ENCODE data around the gene DOLK. TPM values are rescaled to one million over a fixed set of nuclear protein-coding genes. Genes with fewer than 3 reads are reported as not detected.

The DOLK gene
- total and polyA plus RNA-seq, 10 of the 15 experiments (the other 5 are each of a cell fraction or from before 2014, with no cell fraction given): 1.9 to 18.2 (median 9.1) TPM

GRCh38 chr9:128933731-128934130 lies 13.7 kb downstream of the DOLK start:
- ChIA-PET RAD21 (ENCODE audit: unreplicated experiment) (no interaction called here), SMC1A (ENCODE audit: uncharacterized antibody, unreplicated experiment) (no interaction called here), POLR2A (no interaction called here), CTCF (no interaction called here)
- Histone ChIP-seq H3K36me3 (ENCODE audit: control insufficient read depth in 2 of 2, insufficient read depth in 2 of 2, low read length in 1 of 2) (no peaks in the 10 kb centered on the region), H3K9ac (ENCODE audit: control insufficient read depth, insufficient read depth, low read length) (no peak overlapping the region), H3K27ac (ENCODE audit: control insufficient read depth, insufficient read depth) (no peak overlapping the region), H3K4me3 (no peak overlapping the region), H3K9me3 (replicated peaks; ENCODE audit: control insufficient read depth, insufficient read depth, low read length) (no peaks in the 10 kb centered on the region), H3K4me1 (ENCODE audit: control insufficient read depth, insufficient read depth, low read length) (no peaks in the 10 kb centered on the region), H3K27me3 (replicated peaks in 1 of 2; ENCODE audit: control insufficient read depth in 2 of 2, insufficient read depth in 2 of 2, low read length in 1 of 2) (no peaks in the 10 kb centered on the region), H3K4me2 (ENCODE audit: control insufficient read depth, insufficient read depth) (no peak overlapping the region), H4K20me1 (ENCODE audit: control insufficient read depth, insufficient read depth) (no peaks in the 10 kb centered on the region), H2AFZ (ENCODE audit: control insufficient read depth, low read depth, low read length) (no peak overlapping the region), H3K79me2 (ENCODE audit: control insufficient read depth, insufficient read depth, low read length) (no peaks in the 10 kb centered on the region)
- no peak for DNase-seq (ENCODE audit: low read depth, low spot score)
- no peak for ATAC-seq
- WGBS (ENCODE audit: insufficient coverage, insufficient replicate concordance, low lambda C conversion rate, missing lambda C conversion rate): 63% methylated on average over 5 of the region's 5 CpGs
- FAIRE-seq: no peak
- TF ChIP-seq MEF2B (IDR thresholded peaks at IDR 0.05; ENCODE audit: partially characterized antibody, poor library complexity, severe bottlenecking) (no peak), SMAD1 (IDR thresholded peaks at IDR 0.05; ENCODE audit: low read depth, partially characterized antibody) (no peak), ZZZ3 (IDR thresholded peaks at IDR 0.05; ENCODE audit: control insufficient read depth, insufficient read length, low read depth) (no peak), BCL11A (IDR thresholded peaks at IDR 0.05; ENCODE audit: low read depth, low read length) (no peak), MEF2A (IDR thresholded peaks at IDR 0.05; ENCODE audit: insufficient read depth, low read depth, low read length) (no peak), MYC (IDR thresholded peaks at IDR 0.05; ENCODE audit: insufficient read depth, insufficient read length, insufficient replicate concordance, low read length, severe bottlenecking) (no peak), ZNF384 (IDR thresholded peaks at IDR 0.05; ENCODE audit: borderline replicate concordance, low read depth, low read length) (no peak), IKZF2 (IDR thresholded peaks at IDR 0.05) (no peak), EGR1 (IDR thresholded peaks at IDR 0.05; ENCODE audit: borderline replicate concordance in 1 of 2, low read depth in 2 of 2, low read length in 2 of 2) (no peak), NR2C1 (IDR thresholded peaks at IDR 0.05) (no peak), SPI1 (IDR thresholded peaks at IDR 0.05; ENCODE audit: borderline replicate concordance, insufficient read depth, low read depth, low read length) (no peak), NR2C2 (IDR thresholded peaks at IDR 0.05; ENCODE audit: borderline replicate concordance, control insufficient read depth, insufficient read length, low read depth) (no peak), NBN (IDR thresholded peaks at IDR 0.05) (no peak), ELK1 (IDR thresholded peaks at IDR 0.05; ENCODE audit: low read depth, low read length) (no peak), MTA2 (IDR thresholded peaks at IDR 0.05; ENCODE audit: low read depth) (no peak), CBFB (IDR thresholded peaks at IDR 0.05; ENCODE audit: low read depth) (no peak)
- TF ChIP-seq, protein P1, sequence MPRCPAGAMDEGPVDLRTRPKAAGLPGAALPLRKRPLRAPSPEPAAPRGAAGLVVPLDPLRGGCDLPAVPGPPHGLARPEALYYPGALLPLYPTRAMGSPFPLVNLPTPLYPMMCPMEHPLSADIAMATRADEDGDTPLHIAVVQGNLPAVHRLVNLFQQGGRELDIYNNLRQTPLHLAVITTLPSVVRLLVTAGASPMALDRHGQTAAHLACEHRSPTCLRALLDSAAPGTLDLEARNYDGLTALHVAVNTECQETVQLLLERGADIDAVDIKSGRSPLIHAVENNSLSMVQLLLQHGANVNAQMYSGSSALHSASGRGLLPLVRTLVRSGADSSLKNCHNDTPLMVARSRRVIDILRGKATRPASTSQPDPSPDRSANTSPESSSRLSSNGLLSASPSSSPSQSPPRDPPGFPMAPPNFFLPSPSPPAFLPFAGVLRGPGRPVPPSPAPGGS (IDR thresholded peaks at IDR 0.05; ENCODE audit: borderline replicate concordance, insufficient read depth, low read depth, low read length, poor library complexity, severe bottlenecking): no peak
- in situ Hi-C loops (cut with MboI) (no loop called here), intact Hi-C loops (cut with micrococcal nuclease; ENCODE audit: unreplicated experiment) (no loop called here)
- no TSS peak for BruUV-seq (replicated peaks)
